HG02885 (cell line): ENCODE results near the gene RNF180.
"Not testable (repeated sequence)": the region's sequence is repeated elsewhere in the genome, so short reads cannot be mapped to it uniquely, and the experiment has no call there.

ENCODE experiments used
- ATAC-seq: cut with Tn5 transposase; IDR thresholded peaks from one replicate; pipeline ENCODE4 v1.9.1; 2021; ENCODE audit warnings: mild to moderate bottlenecking; ENCODE audit not compliant: unreplicated experiment, poor library complexity

The RNF180 gene

GRCh38 chr5:64166201-64166959 is 737 bp downstream of the RNF180 start:
- no peak for ATAC-seq

GRCh38 chr5:64176301-64176700 is 10.7 kb downstream of the RNF180 start:
- ATAC-seq = no peak

DNA sequence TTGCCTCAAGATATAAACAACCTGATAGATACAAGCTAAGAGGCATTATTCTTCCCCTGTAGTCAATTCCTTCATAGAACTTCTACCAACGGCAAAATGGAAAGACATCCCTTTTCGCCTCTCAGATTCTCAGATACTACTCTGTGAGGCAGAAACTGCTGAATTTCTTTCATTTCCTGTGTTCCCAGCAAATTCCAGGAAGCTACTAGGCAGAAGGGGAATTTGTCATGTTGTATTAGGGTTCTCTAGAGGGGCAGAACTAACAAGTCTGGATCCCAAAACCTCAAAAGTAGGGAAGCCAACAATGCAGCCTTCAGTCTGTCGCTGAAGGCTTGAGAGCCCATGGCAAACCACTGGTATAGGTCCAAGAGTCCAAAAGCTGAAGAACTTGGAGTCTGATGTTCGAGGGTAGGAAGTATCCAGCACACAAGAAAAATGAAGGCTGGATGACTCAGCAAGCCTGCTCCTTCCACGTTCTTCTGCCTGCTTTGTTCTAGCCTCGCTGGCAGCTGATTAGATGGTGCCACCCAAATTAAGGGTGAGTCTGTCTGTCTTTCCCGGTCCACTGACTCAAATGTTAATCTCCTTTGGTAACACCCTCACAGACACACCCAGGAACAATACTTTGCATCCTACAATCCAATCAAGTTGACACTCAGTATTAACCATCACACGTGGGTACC is 15.2 kb downstream of the RNF180 start:
- no peak for ATAC-seq

DNA sequence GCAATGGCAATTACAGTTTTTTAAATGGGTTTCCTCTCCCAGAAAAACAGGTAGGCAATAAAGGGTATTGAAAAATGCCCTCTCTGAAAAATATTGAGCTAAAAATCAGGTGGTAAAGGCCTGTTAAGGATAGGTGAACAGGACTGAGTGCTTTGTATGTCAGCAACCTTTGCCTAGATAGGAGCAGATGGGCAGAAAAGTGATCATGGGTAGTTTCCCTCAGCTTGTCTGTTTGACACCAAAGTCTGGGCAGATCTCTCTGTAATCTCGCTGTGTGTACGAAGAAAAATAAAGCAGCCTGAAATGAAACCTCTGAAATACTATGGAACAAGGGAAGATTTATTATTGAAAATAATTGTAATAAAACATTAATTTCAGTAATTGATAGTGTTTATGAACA is 15.8 kb downstream of the RNF180 start:
- no peak for ATAC-seq

GRCh38 chr5:64183956-64184355 is 18.3 kb downstream of the RNF180 start:
- no peak for ATAC-seq

DNA sequence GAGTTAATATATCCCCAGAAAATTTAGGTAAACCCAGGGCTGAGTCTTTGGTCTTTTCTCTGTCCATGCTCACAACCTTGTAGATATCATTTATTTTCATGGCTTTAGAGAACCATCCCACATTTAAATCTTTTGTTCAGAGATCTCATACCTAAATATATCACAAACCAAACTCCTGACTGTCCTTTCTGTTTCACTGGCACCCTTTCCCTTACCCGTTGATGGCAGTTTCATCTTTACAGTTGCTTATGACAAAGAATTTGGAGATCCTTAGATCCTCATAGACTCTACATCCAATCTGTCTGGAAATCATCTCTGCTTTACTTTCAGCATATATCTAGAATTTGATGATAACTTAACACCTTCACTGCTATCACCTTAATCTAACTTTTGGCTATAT is 19.2 kb downstream of the RNF180 start:
- no peak for ATAC-seq

DNA sequence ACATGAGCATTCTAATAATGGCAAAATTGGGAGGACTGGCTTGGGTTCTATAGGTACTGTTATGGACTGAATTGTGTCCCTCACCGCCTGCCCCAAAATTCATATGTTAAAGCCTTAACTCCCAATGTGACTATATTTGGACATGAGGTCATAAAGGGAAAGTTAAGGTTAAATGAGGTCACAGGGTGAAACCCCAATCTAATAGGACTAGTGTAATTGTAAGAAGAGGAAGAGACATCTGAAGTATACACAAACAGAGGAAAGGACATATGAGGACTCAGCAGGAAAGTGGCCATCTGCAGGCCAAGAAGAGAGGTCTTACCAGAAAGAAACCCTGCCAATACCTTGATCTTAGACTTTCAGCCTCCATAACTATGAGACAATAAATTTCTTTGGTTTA is 23.1 kb downstream of the RNF180 start:
- no peak for ATAC-seq

- ATAC-seq = no peak
Observed at GRCh38 chr5:64190562-64191306, 25.1 kb downstream of the RNF180 start.

GRCh38 chr5:64195981-64196380 is 30.3 kb downstream of the RNF180 start:
- ATAC-seq = no peak

DNA sequence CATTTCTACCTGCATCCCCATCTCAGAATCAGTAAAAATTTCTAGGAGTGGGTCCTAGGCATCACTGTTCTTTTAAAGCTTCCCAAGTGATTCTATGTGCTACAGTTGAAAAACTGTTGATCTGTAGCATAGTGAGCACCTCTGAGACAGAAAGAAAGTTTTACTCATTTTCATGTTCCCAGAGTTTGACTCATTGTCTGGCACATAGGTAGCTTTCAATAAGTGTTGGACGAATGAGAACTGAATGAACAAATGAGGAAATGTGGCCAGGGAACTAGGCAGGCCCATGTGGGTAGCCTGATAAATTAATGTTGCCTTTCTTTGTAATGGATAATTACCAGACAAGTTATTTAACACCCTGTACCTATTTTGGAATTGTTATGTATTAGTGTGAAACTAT is 33.8 kb downstream of the RNF180 start:
- ATAC-seq = no peak

- no peak for ATAC-seq
Observed at GRCh38 chr5:64201996-64202395, 36.4 kb downstream of the RNF180 start.

- no peak for ATAC-seq
Observed at GRCh38 chr5:64206653-64207052, 41.0 kb downstream of the RNF180 start.

GRCh38 chr5:64207978-64208377 is 42.3 kb downstream of the RNF180 start:
- ATAC-seq = no peak

DNA sequence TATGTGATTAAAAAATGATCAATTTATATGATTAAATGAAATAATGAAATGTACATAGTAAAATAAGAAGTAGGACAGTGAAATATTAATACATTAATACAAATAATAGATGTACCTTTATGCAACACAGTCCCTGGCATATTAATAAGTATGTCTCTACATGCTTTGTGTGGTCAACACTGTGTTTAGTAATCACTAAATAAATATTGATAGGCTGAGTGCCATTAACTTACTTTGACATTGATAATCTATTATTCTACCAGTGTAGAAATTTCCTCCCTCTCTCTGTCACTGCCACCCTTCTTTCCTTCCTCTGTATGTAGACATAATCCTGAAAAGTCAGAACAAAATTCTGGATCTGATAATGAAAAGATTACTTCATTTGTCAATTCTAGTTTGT is 43.7 kb downstream of the RNF180 start:
- no peak for ATAC-seq

DNA sequence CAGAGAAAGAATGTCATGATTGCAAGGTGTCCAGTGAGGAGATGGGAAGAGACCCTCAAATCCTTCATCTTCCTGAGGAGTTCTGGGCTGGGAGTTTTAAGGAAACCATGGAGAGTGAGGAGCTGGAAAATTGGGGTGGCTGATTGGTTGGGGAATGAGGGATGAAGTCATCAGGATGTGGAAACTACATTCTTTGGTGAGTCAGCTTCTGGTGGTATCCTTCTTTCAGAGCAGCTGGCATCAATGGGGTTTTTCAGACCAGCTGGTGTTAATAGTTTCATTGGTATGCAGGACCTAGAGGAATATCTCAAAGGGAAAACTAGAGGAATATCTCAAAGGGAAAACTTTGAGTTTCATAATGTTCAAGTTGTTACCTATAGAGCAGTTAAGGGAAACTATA is 45.2 kb downstream of the RNF180 start:
- ATAC-seq = no peak

DNA sequence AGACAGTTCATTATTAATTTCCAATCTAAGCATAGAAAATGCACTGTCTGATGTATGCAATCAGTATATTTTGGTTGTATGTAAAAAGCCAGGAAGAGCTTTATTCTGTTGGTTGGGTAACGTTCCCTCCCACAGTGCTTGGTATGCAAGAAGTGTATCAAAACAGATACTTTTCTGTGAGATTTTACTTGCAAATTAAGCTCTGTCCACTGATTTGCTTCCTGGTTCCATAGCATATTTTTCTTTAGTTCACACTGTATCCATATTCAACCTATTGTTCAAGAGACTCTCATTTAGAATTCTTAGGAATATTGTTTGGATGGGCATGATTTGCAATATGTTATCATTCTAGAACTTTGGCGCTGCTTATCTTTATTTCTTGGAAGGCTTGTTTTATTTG is 47.4 kb downstream of the RNF180 start:
- no peak for ATAC-seq

- no peak for ATAC-seq
Observed at GRCh38 chr5:64213531-64213930, 47.9 kb downstream of the RNF180 start.

GRCh38 chr5:64214132-64214531 is 48.5 kb downstream of the RNF180 start:
- no peak for ATAC-seq

DNA sequence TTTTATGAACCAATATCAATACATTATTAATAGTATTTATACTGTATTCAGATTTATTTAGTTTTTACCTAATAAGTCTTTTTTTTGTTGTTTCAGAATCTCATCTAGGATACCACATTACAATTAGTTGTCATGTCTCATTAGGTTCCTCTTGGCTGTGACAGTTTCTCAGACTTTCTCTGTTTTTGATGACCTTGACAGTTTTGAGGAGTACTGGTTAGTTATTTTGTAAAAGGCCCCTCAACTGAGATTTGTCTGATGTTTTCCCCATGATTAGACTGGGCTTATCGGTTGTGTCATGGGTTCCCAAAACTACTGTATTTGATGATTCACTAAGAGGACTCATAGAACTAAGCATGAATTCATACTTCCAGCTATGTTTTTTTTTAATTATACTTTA is 56.3 kb downstream of the RNF180 start:
- ATAC-seq = no peak

DNA sequence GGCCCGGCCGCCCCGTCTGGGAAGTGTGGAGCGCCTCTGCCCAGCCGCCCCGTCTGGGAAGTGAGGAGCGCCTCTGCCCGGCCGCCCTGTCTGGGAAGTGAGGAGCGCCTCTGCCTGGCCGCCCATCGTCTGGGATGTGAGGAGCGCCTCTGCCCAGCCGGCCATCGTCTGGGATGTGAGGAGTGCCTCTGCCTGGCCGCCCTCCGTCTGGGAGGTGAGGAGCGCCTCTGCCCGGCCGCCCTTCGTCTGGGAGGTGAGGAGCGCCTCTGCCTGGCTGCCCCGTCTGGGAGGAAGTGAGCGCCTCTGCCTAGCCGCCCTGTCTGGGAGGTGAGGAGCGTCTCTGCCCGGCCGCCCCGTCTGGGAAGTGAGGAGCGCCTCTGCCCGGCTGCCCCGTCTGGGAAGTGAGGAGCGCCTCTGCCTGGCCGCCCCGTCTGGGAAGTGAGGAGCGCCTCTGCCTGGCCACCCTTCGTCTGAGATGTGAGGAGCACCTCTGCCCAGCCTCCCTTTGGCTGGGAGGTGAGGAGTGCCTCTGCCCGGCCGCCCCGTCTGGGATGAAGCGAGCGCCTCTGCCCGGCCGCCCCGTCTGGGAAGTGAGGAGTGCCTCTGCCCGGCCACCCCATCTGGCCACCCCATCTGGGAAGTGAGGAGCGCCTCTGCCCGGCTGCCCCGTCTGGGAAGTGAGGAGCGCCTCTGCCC is 59.8 kb downstream of the RNF180 start:
- ATAC-seq = not testable (repeated sequence)

DNA sequence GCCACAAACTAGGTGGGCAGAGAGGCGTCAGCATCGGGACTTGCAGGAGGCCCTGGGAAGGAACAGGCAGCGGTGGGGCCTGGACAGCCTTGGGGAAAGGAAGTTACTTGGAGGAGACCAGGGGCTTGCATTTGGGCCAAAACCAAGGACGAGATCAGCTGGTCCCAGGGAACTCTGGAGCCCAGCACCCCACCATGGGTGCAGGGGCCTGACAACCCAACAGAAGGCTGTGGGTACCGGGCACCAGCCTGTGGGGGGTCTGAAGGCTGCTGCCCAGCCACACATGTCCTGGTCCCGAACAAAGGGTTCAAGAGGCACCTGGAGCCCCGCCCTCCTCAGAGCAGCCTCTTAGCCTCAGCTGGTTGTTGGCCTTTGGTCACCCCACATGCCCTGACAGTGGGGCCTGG is 61.5 kb downstream of the RNF180 start:
- ATAC-seq = not testable (repeated sequence)
